GM19099 (cell line): ENCODE data around the gene TBC1D24.
A peak's percentile ranks its signal among the peaks of the same experiment; 100 is the strongest.

Source experiments
- POLR2A ChIP-seq: IDR thresholded peaks from 3 replicates; pipeline ENCODE4 v1.6.1; 2011; ENCODE audit warnings: low read depth; ENCODE audit not compliant: insufficient read length; ENCODE audit errors: extremely low read depth

The TBC1D24 gene

DNA sequence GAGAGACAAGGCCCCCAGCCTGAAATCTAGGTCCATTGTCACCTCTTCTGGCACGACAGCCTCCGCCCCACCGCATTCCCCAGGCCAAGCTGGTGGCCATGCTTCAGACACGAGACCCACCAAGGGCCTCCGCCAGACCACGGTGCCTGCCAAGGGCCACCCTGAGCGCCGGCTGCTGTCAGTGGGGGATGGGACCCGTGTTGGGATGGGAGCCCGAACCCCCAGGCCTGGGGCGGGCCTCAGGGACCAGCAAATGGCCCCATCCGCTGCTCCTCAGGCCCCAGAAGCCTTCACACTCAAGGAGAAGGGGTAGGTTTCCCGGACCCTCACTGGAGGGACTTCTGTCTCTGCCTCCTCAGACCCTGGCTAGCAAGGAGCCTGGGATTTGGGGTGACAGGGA, 14.0 kb upstream of the TBC1D24 start:
- no peak for TF ChIP-seq POLR2A

DNA sequence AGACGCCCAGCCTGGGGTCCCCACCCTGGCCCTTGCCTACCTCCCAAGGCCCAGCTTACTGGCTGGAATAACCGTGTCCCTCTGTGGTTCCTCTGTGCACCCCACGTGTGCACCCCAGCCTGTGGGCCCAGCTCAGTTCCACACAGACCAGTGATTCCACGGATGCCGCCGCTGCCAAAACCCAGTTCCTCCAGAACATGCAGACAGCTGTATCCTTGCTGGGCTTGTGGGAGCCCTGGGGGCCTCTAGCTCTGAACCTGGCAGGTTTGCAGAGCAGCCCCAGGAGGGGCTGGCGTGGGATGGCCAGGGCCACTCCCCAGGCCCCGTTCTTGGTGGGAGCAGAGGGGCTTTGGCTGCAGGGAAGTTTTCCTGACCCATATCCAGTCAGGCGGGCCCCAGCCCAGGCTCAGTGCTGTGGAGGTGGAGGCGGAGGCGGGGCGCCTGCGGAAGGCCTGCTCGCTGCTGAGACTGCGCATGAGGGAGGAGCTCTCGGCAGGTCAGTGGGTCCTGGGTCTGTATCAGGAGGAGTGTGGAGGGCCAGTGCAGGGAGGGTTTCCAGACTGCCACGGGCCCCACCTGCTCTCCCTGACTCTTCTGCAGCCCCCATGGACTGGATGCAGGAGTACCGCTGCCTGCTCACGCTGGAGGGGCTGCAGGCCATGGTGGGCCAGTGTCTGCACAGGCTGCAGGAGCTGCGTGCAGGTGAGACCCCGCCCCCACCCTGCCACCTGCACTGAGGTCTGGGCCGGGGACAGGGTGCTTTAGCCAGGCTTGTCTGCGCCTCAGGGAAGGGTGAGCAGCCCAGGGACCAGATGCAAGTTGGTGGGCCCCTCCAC, 12.7 kb upstream of the TBC1D24 start:
- TF ChIP-seq POLR2A: no peak

DNA sequence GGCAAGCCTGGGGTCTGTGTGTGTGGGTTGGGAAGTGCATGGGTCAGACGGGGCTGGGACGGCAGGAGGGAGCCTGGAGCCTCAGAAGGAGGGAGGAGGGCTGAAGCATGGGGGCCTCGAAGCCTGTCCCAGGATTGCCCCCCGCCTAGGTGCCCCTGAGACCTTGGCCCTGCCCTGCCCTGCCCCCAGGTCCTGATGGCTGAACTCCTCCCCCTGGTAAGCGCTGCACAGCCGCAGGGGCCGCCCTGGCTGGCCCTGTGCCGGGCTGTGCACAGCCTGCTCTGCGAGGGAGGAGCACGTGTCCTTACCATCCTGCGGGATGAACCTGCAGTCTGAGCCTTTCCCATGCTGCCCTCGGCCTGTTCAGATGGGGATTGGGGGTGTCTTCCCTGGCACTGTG, 10.6 kb upstream of the TBC1D24 start:
- TF ChIP-seq POLR2A: peak; percentile 5

DNA sequence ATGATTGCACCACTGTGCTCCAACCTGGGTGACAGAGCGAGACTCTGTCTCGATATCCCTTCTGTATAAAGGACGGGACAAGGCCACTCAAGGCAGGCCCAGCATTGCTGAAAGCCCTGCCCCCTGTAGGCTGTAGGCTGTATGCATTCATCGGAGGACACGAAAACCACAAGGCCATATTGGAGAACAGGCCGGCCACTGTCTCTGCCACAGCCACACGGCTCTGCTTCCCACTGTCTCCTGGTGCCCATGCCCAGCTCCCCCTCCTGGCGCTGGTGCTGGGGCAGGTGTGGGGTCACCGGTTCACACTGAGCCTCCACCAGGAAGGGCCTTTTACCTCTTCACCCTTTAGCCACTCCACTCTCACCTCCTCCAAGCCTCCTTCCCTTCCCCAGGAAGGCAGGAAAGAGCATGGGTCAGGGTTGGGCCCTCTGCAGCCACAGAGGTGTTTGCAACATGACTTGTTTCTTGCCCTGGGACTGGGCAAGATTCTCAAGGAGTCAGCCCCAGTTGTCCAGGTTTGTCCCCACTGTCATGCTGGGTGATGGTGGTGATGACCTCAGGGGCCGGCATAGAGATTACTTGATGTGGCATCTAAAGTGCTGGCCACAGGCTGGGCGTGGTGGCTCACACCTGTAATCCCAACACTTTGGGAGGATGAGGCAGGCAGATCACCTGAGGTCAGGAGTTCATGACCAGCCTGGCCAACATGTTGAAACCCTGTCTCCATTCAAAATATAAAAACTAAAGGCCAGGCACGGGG, 9.1 kb upstream of the TBC1D24 start:
- no peak for TF ChIP-seq POLR2A

DNA sequence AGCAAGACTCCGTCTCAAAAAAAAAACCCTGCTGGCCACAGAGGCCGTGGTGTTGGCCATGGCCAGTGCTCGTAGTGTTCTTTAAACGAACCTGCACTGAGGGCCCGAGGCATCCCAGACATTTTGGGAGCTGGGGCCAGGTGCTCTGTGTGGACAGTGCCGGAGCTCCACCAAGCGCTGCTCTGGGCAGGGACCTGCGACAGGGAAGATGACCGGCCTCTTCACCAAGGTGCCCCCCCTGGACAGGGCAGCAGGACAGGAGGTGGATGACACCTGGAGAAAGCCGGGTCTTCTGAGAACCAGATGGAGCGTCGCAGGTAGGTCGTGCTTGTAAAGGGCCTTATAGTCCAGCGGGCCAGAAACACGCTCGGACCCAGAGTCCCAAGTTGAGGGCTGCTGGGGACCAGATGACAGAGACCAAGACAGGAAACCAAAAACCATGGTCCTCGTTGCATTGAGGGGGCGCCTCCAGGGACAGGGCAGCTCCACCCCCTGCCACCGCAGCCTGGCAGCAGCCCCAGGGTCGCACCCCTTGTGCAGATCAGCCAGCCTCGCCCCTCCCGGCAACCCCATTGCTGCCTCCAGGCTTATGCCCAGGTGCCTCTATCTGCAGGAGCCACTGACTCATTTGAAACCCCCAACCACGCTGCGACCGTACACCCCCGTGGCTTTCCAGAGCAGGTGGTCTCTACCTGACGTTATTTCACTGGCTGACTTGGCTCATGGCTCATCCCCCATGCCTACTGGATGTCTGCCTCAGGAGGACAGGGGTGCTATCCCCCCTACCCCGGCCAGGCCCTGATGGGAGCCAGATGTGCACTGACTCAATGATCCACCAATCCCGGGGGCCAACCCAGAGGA, 8.0 kb upstream of the TBC1D24 start:
- TF ChIP-seq POLR2A: no peak

DNA sequence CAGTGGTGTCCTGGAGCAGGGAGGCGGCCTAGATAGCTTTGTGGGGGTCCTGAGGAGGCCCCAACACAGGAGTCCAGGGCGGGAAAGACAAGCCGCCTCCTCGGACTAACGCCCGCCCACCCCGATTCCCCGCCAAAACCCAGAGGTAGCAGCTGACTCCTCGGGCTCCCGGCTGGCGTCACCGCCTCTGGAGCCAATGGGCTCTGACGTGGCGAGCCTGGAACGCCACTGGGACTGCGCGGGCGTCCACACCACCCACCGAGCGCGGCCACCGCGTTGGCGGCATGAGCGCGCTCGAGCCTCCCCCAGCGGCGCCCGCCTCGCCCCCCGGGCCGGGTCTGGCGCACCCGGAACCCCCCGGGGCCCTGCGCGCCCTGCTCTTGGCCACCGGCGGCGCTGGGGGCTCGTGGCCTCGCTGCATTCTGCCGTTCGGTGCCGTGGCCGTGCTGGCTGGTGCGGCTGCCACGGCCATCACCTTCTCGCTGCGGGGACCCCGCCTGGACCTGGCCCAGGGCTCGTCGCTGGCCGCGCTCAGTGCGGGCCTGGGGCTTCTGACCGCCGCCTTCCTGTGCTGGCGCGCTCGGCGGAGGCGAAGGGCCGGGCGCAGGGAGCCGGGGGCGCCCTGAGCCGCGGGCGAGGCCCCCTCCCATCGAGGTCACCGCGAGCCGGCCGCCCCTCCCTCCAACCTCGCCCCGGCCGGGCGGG, 7.2 kb upstream of the TBC1D24 start:
- TF ChIP-seq POLR2A: peak; percentile 62

DNA sequence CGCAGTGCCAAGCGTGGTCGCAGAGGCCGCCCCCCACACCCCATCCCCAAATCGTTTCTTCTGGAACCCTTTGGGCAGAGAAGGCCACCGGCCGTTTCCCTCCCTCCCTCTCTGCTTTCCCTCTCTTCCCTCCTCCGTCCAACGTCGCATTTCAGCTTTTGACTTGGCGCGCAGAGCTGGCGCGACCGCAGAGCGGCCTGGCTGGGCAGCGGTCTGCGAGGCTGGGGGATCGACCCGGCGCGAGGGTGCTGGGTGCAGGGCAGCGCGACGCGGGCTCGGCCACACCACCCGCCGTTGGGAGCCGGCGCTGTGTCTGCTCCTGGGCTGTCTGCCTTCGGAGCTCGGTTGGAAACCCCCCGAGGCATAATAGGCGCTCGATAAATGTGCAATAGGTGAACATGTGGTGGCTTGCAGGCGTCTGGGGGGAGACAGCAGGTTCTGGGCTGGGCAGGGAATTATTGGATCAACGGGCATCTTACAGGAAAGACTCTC, 6.6 kb upstream of the TBC1D24 start:
- peak; percentile 49 for TF ChIP-seq POLR2A

DNA sequence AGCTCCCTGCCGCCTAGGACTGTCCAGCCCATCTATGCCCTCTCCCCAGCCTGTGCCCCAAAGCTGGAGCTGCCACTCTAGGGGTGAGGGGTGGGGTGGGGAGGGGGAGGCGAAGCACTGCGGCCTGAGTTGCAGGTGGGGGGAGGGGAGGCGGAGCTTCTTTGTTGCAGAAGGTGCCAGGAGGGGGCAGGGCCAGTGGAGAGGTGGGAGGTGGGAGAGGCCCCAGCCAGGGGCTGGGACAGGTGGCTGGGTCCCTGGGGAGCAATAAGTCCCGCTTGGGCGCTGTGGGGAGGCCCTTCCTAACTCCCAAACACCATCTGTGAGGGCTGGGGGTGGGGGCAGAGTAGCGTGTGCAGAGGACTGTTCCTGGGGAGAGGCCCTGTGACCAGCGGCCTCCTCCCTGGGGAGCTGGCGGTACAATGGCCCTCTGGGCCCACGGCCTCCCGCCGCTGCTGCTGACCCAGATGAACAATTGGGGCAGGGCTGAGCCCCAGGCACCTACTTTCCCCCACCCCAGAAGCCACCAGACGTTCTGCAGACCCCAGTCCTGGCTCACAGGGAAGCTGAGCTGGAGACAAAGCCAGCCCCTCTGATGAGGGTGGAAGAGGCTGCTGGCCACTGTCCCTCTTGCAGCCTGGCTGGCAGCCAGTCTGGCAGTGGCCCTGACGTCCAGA, 6.1 kb upstream of the TBC1D24 start:
- peak; percentile 28 for TF ChIP-seq POLR2A

DNA sequence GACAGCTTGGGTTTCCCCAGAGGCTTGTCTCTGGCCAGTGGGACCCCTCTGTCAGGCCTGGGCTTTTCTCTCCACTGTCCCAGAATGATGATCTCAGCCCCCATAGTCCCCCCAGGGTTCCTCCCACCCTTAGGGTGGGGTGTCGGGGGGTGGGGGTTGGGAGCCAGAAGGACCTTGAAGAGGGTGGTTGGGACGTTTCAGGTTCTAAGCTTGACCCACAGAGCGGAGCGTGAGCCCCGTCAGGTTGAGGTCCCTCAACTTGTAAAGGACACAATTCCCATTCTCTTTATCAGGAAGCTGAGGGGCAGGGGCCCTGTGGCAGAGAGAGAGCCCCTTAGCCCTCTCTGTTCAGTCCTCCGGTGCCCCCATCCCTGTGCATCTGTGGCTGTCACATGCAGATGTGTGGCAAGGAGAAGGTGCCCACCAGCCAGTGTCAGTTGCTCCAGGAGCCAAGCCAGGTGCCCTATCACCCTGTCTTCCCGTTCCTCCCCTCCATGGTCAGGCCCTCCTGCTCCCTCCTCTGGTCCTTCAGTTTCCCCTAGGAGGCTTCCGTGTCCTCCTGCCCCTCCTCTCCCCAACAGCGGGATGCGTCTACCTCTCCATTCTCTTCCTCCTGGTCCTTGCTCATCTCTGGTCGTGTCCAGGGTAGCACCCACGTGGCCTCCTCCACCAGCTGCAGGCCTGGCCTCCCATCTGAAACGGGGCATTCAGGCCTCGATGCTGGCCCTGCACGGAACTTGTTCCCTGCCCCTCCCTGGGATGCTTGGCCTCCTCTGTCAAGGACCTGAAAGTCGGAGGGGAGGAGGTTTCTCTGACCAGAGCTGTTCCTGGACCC, 5.3 kb upstream of the TBC1D24 start:
- TF ChIP-seq POLR2A: no peak

DNA sequence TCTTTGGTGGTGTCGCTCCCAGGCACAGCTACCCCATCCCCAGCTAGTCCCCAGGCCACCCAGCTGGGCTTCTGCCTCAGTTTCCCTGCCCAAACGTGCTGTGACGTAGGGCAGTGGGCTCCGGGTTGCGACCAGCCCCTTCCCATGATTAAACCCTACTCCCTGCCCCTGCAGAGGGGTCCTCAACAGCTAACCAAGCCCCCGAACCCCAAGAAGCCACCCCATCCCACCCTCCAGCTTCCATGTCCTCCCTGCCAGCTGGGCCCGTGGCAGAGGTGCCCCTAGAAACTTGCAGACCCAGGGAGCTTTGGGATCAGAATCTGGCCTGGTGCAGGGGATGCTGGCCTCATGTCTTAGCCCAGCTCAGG, 4.7 kb upstream of the TBC1D24 start:
- TF ChIP-seq POLR2A: no peak

DNA sequence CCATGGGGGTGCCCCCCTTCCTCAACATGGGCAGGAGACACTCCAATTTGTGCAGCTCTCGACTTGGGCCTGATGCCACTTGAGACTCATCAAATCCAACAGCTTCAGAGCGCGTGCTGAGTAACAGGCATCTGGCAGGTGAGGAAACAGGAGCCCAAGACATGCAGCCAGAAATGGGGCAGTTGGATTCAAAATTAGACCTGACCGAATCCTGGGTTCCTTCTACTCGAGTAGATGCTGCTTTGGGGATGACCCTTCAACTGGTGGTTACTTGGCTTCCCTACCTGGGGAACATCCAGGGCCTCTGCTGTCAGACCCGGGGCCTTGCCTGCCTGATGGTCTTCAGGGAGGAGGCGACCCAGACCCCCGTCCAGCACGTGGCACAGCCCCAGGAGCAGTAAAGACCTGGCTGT, 4.3 kb upstream of the TBC1D24 start:
- TF ChIP-seq POLR2A: no peak

DNA sequence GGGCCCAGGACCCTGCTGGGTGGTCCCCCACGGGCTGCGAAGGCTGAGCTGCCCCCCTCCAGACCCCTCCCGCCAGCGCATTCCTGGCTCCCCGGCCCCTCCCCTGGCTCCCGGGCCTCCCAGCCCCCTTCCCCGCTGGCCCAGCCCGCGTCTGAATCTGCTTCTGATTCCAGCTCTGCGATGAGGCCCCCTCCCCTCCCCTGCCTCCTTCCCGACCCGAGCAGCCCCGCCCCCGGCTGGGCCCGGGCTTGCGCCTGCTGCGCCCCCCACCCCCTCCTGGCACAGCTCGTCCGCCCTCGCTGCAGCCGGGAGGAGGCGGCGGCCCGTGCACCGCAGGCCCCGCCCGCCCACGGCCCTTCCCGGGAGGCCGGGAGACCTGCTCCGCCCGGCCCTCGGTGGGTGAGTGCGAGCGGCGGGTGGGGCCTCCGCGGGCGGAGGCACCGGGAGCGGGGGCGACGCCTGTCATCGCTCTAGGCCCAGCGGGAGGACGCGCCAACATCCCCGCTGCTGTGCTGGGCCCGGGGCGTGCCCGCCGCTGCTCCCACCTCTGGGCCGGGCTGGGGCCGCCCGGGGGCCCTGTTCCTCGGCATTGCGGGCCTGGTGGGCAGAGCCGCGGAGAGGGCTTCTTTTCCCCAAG, 3.8 kb upstream of the TBC1D24 start, which contains the start of gene NTN3:
NTN3 (plus strand) TSS at position 282 of the 637 bp plus-strand sequence. CDS start 405 bp downstream, outside the sequence.
- no peak for TF ChIP-seq POLR2A

DNA sequence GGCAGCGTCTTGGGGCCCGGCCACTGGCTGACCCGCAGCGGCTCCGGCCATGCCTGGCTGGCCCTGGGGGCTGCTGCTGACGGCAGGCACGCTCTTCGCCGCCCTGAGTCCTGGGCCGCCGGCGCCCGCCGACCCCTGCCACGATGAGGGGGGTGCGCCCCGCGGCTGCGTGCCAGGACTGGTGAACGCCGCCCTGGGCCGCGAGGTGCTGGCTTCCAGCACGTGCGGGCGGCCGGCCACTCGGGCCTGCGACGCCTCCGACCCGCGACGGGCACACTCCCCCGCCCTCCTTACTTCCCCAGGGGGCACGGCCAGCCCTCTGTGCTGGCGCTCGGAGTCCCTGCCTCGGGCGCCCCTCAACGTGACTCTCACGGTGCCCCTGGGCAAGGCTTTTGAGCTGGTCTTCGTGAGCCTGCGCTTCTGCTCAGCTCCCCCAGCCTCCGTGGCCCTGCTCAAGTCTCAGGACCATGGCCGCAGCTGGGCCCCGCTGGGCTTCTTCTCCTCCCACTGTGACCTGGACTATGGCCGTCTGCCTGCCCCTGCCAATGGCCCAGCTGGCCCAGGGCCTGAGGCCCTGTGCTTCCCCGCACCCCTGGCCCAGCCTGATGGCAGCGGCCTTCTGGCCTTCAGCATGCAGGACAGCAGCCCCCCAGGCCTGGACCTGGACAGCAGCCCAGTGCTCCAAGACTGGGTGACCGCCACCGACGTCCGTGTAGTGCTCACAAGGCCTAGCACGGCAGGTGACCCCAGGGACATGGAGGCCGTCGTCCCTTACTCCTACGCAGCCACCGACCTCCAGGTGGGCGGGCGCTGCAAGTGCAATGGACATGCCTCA, 3.1 kb upstream of the TBC1D24 start:
- no peak for TF ChIP-seq POLR2A
